ENCODE measurements around the gene COLEC11.
"Not testable (repeated sequence)": the region's sequence is repeated elsewhere in the genome, so short reads cannot be mapped to it uniquely, and the experiment has no call there.

Gene COLEC11

DNA sequence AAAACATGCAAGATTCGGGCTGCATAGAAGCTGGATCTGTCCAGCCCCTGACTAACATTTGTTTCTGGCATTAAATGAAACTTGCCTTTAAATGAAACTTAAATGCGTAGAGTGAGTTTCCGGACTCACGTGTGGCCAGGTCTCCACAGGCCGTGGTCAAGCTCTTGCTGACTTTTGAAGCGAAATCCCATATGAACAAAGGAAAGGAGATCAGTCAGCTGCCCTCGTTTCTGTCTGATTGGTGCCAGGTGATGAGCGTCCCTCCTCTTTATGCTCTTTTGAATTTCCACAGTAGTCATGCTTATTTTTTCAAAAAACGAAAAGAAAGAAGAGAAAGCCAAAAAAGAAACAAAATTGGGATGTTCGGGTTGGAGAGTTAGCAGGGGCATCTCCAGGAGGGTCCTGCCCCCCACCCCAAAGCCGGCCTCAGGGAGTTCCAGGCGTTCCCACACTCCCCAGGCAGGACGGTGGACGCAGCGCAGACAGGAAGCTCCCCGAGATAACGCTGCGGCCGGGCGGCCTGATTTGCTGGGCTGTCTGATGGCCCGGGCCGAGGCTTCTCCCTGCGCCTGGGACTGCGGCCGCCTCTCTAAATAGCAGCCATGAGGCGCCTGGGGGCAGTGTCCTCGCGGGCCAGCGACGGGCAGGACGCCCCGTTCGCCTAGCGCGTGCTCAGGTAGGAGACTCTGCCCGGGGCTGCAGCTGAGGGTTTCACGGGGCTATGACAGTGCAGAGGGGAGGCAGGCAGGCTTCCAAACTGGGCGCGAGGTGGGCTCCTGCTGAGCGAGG is at the start of gene COLEC11:
Gene COLEC11, plus strand, starts transcription at position 620 of the 789 bp plus-strand sequence. CDS start 9,229 bp downstream, outside the sequence.
- DNase-seq: no peak

DNA sequence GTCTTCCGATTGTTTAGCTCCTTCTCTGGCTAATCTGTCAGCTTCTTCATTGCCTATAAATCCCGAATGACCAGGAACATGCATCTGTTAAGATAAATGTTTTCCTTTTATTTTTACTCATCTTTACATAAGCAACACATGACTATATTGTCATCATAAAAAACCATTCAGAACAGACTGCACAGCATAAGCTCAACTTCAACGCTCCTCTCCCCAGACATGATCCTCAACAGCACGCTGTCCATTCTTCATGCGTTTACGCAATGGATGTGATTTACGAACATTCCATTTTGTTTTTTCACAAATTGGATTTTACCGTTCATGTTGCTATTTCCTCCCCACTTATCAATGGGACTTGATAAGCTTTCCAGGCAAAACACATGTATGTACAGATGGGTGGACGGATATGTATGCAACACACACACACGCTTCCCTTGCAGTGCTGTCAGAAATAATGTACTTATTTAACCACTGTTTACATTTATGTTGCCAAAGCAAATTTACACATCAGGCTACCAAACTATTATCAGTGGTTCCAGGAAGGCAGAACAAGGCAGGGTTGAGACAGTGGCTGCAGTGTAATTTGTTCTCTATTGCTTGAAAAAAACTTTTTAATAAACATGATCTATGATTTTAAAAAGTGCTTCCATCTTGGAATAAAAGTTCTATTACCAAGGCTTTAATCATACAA is 49.0 kb upstream of the COLEC11 start:
- no peak for DNase-seq

DNA sequence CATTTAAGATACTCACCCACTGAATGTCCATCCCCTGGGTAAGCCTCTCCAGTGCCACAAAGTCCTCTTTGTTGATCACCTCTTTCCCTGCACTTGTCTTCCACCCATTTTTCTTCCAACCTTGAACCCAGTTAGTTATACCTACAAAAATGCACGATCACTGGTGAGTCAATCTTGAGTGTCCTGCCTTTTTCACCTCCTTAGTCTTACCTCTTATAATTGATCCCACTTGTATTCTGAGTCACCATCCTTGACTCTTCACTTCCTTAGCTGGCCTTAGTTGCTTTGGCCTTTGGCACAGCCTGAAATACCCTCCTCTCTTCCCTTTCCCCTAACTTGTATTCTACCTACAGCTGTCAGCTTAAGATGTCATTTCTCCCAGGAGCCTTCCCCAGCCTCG is 47.0 kb upstream of the COLEC11 start:
- DNase-seq: no peak

DNA sequence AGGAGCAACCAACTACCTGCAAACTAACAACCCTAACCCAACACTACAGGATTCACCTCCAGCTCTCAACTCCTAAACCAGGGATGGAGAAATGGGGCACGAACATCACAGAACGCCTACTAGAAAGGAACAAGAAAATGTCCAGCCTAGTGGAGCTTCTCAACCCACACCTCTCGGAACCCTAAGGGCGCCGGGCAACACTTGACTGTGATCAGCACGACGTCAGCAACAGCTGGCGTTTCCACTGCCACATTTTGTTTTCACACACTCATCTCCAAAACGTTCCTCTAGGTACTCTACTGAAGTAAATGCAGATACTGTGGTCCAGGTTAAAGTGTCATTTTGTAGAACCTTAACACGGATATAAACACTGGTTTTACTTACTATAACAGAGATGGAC is 41.0 kb upstream of the COLEC11 start:
- DNase-seq: no peak

DNA sequence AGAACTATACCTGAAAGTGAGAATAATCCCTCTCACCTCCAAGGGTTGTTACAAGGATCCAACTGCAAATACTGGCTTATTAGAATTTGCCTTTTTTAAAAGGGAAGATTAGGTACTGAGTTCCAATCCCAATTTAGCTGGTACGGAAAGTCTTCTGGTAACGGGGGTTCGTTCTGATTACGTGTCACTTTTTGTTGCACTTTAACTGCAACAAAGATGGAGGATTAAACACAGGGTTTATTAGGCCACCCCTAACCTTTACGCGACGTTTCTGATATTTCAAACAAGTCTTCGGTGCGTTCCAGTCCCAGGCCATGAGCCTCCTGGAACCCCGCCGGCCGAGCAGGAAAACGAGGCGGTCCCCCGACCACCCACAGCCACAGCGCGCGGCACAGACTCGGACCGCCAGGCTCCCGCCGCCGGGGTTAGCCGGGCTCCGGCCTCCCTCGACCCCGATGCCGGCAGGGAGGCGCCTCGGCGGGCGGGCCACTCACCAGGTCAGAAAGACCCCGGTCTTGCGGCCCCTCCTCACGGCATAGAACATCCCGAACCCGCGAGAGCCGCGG is 37.2 kb upstream of the COLEC11 start:
- DNase-seq: no peak

DNA sequence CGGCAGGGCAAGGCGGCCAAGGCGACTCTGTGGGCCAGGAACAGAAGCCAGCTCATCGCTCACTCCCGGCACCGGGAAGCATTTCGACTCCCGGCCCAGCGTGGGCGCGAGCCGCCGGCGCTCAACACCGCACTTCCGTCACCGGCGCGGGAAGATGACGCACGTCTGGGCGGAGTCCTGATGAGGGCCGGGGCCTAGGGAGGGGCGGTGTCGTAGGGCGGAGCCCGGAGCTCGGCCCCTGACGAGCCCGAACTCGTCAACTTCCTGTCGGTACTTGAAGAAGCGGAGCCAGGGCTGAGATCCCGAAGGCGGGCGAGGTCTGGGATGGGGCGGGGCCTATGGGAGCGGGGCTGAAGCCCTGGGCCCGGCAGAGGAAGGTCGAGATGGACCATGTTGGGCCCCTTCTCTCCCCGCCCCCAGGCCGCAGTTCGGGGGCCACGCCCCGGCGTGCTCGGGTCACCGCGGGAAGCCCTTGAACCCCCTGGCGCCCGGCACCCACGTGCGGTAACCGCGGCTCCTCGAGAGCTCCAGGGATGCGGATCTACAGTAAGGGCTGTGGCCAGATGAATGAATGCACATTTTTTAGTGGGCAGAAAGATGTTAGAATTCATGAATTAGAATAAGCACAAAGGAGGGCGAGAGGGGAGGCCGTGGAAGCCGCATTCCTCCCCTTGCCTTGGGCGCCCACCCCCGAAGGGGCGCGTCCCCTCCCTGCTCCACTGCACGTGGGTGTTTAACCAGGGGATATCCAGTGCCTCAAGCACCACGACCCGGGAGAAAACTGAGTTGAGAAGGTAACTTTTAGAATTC is 36.5 kb upstream of the COLEC11 start, which contains the start of gene RNASEH1:
Gene RNASEH1, minus strand, starts transcription at position 129 of the 810 bp plus-strand sequence. Its CDS starts 73 bp downstream, at position 56.
- peak; percentile 99 for DNase-seq

DNA sequence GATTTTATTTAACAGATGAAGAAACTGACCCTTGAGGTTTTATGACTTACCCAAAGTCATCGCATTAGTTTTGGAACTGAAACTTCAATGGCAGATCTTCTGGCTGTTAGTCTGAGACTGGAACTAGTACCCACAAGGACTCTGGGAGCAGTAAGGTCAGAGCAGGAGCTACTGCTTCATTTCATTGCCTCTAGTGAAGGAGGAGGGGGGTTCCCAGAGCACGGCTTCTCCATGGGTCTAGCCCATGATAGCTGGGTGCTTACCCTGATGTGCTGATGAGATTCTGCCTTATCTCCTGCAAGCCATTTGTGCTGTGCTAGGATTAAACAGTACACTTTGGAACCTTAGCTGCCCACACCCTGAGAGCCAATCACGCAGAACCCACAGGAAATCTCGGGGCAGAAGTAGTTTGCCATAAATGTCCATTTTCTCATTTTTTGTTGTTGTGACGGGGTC is 31.4 kb upstream of the COLEC11 start:
- no peak for DNase-seq

DNA sequence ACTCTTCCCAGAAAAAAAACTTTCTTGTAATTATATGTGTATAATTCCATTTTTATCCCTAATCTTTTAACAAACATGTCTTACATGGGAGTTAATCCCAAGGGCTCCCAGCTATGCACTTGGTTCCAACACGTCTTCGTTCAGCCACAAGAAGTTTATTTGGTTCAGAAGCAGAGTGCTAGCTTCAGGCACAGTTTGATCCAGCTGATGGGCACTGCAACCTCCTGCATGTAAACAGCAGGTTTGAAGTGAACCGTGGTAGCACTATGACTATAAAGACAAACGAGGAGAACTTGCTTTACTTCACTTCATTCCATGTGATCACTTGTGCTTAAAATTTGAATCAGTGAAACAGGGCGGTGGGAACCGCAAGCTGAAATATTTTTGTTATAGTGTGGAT is 29.8 kb upstream of the COLEC11 start:
- DNase-seq: no peak

DNA sequence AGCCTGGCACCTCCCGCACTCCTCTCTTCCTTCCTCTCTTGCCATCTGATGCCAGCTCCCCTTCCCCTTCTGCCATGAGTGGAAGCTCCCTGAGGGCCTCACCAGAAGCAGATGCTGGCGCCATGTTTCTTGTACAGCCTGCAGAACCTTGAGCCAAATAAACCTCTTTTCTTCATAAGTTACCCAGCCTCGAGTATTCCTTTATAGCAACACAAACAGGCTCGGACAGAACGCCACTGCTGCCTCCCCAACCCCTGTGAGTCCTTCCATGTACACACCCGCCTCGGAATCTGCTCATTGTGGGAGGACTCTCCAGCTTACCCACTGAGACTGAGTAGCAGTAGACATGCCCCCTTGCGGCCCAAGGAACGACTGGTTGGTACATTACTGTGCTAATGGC is 28.1 kb upstream of the COLEC11 start:
- no peak for DNase-seq

DNA sequence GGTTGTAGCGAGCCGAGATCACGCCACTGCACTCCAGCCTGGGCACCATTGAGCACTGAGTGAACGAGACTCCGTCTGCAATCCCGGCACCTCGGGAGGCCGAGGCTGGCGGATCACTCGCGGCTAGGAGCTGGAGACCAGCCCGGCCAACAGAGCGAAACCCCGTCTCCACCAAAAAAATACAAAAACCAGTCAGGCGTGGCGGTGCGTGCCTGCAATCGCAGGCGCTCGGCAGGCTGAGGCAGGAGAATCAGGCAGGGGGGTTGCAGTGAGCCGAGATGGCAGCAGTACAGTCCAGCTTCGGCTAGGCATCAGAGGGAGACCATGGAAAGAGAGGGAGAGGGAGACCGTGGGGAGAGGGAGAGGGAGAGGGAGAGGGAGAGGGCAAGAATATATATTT is 25.3 kb upstream of the COLEC11 start:
- not testable (repeated sequence) for DNase-seq

DNA sequence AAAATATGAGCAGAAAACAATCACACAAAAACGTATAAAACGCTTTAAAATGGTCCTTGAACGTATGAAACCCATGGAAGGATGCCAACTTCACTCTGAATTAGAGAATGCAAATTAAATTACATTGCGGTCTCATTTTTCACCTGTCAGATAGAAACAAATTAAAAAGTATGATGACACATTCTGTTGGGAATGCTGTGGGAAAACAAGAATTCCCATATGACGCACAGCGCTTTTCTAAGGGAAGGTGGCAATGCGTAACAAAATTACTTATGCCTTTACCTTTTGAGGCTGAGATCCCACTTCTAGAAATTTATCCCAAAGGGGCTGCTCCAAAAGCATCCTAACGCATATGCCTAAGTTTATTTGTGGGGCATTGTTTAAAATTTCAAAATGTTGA is 23.6 kb upstream of the COLEC11 start:
- DNase-seq: no peak

DNA sequence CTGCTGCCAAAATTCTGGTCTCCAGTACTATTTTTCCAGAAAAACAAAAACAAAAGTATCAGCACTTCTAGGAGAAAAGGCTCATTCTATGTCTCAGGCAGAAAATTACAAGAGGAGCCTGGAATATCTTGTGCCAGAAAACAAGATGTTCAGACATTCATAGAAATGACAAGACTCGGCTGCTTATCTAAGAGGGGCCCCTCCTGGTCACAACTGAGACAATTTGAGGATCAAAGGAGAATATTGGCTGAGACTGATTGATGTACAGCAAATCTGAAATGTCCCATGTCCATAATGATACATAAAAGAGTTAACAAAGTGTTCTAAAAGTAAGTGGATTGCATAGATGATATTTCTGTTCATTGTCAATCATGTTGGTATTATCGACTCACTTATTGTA is 22.3 kb upstream of the COLEC11 start:
- DNase-seq: no peak

DNA sequence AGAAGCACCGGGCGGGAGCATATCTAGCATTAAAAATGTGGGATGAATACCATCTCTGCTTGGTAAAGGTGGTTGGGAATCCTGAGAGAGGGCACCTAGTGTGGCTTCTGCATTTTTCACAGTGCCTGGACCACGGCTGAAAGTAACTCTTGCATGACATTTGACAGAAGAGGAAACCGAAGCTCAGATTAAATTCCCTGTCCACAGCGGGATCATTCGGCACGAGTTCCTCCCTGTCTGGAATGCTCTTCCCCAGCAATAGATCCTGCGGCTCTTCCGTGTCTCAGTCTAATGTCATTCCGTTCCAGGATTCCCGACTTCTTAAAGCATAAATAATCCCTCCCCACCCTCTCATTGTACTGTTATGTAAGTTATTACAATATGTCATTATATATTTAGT is 20.8 kb upstream of the COLEC11 start:
- no peak for DNase-seq

DNA sequence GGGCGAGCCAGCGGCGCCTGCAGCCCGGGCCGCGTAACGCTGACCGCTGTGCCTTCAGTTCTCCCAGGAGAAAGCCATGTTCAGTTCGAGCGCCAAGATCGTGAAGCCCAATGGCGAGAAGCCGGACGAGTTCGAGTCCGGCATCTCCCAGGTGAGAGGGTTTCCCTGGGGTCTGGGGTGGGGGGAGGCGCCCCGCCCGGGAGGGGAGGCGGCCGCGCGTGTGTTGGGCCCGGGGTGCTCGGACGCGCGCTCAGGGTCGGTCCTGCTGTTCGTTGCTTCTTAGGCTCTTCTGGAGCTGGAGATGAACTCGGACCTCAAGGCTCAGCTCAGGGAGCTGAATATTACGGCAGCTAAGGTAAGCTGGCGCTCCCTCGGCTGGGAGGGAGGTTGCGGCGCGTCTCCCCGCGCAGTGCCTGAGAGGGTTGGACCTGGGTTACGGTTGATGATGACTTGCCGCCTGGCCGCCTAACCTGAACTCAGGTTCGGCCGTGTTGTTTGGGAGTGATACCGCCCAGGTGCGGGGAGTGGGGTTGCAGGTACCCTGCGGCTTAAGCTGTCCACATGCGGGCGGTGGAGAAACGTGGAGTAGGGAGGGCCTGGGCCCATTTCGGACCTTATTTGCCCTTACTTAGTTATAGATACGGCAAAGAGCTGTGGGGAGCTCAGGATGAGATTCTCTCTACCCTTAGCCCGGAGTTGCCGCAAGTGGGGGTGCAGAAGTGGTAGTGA is 19.2 kb upstream of the COLEC11 start:
- DNase-seq: no peak

DNA sequence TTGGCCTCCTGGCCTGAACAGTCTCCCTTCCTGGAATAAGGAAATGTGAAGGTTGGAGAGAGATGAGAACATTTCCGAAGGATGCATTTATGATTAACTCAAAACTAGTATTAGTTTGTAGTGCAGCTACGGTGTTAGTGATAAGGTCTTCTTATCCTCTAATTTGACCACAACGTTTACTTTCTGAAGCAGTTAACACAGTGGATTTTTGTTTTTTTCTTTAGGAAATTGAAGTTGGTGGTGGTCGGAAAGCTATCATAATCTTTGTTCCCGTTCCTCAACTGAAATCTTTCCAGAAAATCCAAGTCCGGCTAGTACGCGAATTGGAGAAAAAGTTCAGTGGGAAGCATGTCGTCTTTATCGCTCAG is 18.7 kb upstream of the COLEC11 start:
- DNase-seq: not testable (repeated sequence)

DNA sequence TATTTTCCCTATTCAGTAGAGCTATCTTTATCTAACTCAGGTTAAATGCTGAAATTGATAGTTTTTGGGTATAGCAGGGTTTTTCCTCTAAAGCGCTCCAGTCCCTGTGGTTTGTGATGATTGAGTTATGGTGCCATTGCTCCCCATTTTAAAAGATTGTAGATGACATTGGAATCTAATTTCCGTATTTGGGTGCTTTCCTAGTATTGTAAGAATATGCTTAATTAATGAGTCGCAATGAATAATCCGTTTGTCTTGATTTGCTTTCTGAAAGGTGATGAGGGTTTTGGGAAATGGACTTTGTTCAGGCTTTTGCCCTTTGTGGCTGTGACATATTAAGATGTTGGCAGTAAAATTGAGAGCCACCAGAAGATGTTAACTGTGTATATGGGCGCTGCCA is 15.9 kb upstream of the COLEC11 start:
- DNase-seq: no peak

DNA sequence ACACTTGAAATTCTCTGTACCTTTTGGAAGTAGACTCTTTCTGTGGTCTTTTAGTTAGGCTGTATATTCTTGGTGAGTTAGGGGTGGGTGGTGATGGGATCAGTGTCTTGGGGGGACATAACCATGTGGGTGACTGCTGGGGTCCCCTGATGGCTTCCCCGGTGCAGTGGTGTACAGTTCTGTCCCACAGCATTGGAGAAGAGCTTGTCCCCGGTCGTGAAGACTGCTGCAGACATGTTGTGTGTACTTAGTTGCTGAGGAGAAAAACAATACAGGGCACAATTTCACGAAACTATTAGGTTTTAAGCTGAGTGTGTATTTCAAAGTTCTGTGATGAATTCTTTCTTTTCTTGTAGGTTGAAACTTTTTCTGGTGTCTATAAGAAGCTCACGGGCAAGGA is 14.5 kb upstream of the COLEC11 start:
- no peak for DNase-seq

DNA sequence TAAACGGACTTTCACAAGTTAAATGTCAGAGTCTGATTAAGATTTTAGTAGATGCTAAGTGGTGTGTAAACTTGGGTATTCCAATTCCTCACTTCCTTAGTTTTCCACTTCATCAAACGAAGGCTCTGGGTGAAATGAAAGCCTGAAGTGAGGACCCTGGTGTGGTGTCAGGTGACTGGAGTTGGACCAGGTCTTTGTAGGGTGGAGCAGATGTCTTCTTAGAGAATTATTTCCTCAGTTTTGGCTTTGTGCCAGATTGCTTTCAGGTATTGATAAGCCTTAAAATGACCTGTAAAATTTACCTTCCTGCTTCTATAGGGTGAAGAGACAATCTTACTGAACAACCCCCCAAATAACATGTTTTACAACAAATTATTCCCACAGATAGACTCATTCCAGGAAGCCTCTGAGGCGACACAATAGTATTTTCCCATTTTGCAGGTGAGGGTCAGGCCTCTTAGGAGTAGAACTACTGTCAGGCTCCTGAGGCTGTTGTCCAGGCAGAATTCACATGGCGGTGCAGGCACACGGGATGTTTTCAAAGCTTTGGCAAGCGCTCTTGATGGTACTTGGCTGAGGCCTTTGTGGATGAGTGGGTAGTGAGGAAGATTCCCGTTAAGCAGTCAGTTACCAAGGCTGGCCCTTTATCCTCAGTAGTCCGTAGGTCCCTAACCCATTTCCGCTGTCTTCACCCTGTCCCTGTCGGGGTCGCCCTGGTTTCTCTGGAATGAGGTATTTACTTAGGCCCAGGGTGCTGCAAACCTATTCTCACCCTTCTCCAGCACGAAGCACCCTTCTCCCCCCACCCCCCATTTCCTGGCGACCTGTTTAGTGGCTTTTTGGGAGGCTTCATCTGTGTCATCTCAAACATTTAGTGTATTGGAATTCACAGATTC is 13.3 kb upstream of the COLEC11 start:
- no peak for DNase-seq

DNA sequence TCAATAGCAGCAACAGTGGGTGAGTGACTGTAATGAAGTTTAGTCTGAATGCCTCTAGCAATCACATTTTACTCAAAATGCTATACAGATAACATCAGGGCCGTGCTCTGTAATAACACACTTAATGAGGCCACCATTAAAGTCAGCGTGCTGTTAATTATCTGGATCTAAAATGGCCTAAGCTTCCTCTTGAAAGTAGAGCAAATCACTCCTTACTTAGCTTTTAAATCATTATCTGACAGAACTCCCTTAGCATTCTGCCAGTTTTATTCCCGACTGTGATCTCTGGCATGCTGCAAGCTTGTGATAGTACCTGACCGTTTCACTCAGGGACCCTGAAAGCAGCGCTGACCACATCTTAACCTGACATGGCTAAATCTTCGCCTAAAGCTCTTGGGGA is 10.8 kb upstream of the COLEC11 start:
- no peak for DNase-seq

DNA sequence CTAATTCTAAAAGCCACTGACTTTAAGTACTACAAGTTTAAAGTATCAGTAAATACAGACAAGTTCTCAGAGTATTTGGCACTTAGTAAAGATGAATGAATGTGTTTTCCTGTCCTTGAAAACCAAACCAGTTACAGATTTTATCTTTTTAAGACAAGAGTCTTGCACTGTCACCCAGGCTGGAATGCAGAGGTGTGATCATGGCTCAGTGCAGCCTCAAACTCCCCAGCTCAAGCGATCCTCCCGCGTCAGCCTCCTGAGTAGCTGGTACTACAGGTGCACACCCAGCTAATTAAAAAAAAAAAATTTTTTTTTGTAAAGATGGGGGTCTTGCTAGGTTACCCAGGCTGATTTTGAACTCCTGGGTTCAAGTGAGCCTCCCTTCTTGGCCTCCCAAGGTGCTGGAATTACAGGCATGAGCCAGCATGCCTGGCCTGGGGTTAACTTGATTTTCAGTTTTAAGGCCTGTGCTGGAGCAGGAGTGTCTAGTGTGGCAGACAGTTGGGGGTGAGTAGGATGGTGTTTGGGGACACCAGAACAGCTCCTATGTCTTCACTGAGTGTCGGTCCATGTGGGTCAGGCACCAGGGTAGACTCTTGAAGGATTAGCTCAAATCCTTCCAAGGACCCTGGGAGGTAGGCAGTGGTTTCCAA is 10.2 kb upstream of the COLEC11 start:
- no peak for DNase-seq
